PC-3 (cell line): ENCODE measurements around the gene PPARG. TPM values are rescaled to one million over a fixed set of nuclear protein-coding genes. Genes with fewer than 3 reads are reported as not detected.

Experiments used
- ATAC-seq: fragments of 200-7000 bp; cut with Tn5 transposase; 2 replicates; pipeline ENCODE4 v1.9.1; 2020; ENCODE audit warnings: mild to moderate bottlenecking, moderate library complexity
- BruUV-seq: library from RNA; stranded (reverse); fragments of 400-500 nt; replicated peaks from 2 replicates; lab custom pipeline; 2021; lab: Mats Ljungman, UMichigan
- CTCF ChIA-PET: fragments of 300-600 bp; sonication (Branson Sonifier 250); formaldehyde crosslinking; loops from one replicate; lab custom pipeline; 2022; ENCODE audit warnings: antibody characterized with exemption; lab: Charles Lee
- POLR2A ChIA-PET: fragments of 300-600 bp; sonication (Branson Sonifier 250); formaldehyde crosslinking; loops from one replicate; lab custom pipeline; 2022; ENCODE audit warnings: antibody characterized with exemption; ENCODE audit not compliant: unreplicated experiment; lab: Charles Lee
- DNase-seq: peaks from one replicate; pipeline ENCODE4 v3.0.0-alpha.2; 2015
- H2AFZ ChIP-seq: fragments of 300-600 bp; sonication (generic); 2 replicates; pipeline ENCODE4 v1.6.0; 2016; ENCODE audit warnings: antibody characterized with exemption, low read length
- H3F3A ChIP-seq: fragments of 300-600 bp; sonication (generic); one replicate; pipeline ENCODE4 v1.6.0; 2017; ENCODE audit warnings: antibody characterized with exemption, low read length, control low read depth, mild to moderate bottlenecking; ENCODE audit not compliant: unreplicated experiment
- H3K27ac ChIP-seq: fragments of 300-600 bp; sonication (generic); 2 replicates; pipeline ENCODE4 v1.5.1; 2016; ENCODE audit warnings: mild to moderate bottlenecking, low read length
- H3K27me3 ChIP-seq: fragments of 300-600 bp; sonication (generic); 2 replicates; pipeline ENCODE4 v1.6.1; 2016; ENCODE audit warnings: low read length, mixed read lengths
- H3K36me3 ChIP-seq: fragments of 300-600 bp; sonication (generic); 2 replicates; pipeline ENCODE4 v1.6.1; 2016; ENCODE audit warnings: low read depth, mixed run types, low read length, mixed read lengths
- H3K4me1 ChIP-seq: fragments of 300-600 bp; sonication (generic); 2 replicates; pipeline ENCODE4 v1.5.1; 2016; ENCODE audit warnings: low read length; ENCODE audit not compliant: insufficient read depth
- H3K4me2 ChIP-seq: fragments of 300-600 bp; sonication (generic); 2 replicates; pipeline ENCODE4 v1.6.0; 2016; ENCODE audit warnings: low read length
- H3K4me3 ChIP-seq: fragments of 300-600 bp; sonication (generic); 2 replicates; pipeline ENCODE4 v1.5.1; 2016; ENCODE audit warnings: mild to moderate bottlenecking, low read length, mixed read lengths
- H3K79me2 ChIP-seq: fragments of 300-600 bp; sonication (generic); 2 replicates; pipeline ENCODE4 v1.6.1; 2017; ENCODE audit warnings: low read length, mixed read lengths
- H3K9ac ChIP-seq: fragments of 300-600 bp; sonication (generic); 2 replicates; pipeline ENCODE4 v1.6.0; 2016; ENCODE audit warnings: mild to moderate bottlenecking, low read length
- H3K9me2 ChIP-seq: fragments of 300-600 bp; sonication (generic); replicated peaks from 2 replicates; pipeline ENCODE4 v1.6.1; 2016; ENCODE audit warnings: mixed run types, low read length, mixed read lengths
- H3K9me3 ChIP-seq: fragments of 300-600 bp; sonication (generic); 2 replicates; pipeline ENCODE4 v1.6.1; 2016; ENCODE audit warnings: low read length, mixed read lengths
- H4K20me1 ChIP-seq: fragments of 300-600 bp; sonication (generic); 2 replicates; pipeline ENCODE4 v1.6.1; 2016; ENCODE audit warnings: low read length, mixed read lengths
- EZH2 ChIP-seq: fragments of 300-600 bp; sonication (generic); IDR thresholded peaks from one replicate; pipeline ENCODE4 v1.6.1; 2017; ENCODE audit warnings: antibody characterized with exemption, mild to moderate bottlenecking, low read length; ENCODE audit not compliant: unreplicated experiment
- EZH2phosphoT487 ChIP-seq: fragments of 300-600 bp; sonication (generic); IDR thresholded peaks from 2 replicates; pipeline ENCODE4 v1.6.1; 2018; ENCODE audit warnings: mild to moderate bottlenecking, antibody characterized with exemption, low read length, borderline replicate concordance
- intact Hi-C: fragments of 100-400 bp; cut with micrococcal nuclease; formaldehyde crosslinking; loops from 2 replicates; pipeline ENCODE4 v1.9.0; 2023
- total RNA-seq: library from RNA; depleted of rRNA; stranded (reverse); fragments of >200 nt; gene quantifications from 2 replicates; pipeline ENCODE4 v1.2.3, GENCODE V29; 2014
- TF ChIP-seq, protein P1 (sequence below): fragments of 300-600 bp; sonication (generic); conservative IDR thresholded peaks from 2 replicates; pipeline ENCODE4 v1.5.1; 2017; ENCODE audit warnings: antibody characterized with exemption, low read depth, mild to moderate bottlenecking, low read length

The PPARG gene
- total RNA-seq, 1 experiment from 2014 or later, result 250 TPM

DNA sequence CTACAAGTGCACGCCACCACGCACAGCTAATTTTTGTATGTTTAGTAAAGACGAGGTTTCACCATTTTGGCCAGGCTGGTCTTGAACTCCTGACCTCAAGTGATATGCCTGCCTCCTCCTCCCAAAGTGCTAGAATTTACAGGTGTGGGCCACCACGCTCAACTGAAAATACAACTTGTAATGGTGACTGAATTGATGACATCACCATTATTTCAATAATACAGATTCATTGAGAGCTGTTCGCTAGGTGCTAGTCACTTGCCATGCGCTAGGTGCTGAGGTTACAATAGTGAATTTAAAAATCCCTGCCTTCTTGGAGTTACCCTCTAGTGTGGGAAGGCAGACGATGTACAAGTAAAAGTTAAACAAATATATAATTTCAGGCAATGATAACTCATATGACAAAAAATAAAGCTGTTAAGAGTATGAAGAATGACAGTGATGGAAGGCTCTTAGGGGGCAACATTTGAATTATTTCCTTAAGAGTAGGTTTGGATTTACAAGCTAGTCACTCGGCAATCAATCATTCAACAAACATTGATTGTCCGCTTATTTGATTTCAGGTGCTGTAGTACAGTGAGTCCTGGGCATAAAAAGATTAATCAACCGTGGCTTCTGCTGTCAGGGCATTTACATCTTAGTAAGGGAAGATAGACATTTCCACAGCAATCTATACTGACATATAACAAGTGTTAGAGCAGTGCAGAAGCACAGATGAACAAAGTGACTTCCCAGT is 9.1 kb upstream of the PPARG start:
- H3K4me2 ChIP-seq, result no peak overlapping the region
- no peak overlapping the region for H3K27ac ChIP-seq
- H4K20me1 ChIP-seq, result no peaks in the 10 kb centered on the region
- CTCF ChIA-PET, result no interaction called here
- no peak for DNase-seq
- H3K36me3 ChIP-seq, result no peaks in the 10 kb centered on the region
- no peaks in the 10 kb centered on the region for H3K9me2 ChIP-seq
- no peaks in the 10 kb centered on the region for H3K79me2 ChIP-seq
- H3K4me1 ChIP-seq, result no peaks in the 10 kb centered on the region
- H3K9me3 ChIP-seq, result no peaks in the 10 kb centered on the region
- ATAC-seq, result no peak
- no TSS peak for BruUV-seq
- H2AFZ ChIP-seq, result no peak overlapping the region
- POLR2A ChIA-PET, result no interaction called here
- intact Hi-C loops, result no loop called here
- no peak overlapping the region for H3K9ac ChIP-seq
- TF ChIP-seq, protein P1, sequence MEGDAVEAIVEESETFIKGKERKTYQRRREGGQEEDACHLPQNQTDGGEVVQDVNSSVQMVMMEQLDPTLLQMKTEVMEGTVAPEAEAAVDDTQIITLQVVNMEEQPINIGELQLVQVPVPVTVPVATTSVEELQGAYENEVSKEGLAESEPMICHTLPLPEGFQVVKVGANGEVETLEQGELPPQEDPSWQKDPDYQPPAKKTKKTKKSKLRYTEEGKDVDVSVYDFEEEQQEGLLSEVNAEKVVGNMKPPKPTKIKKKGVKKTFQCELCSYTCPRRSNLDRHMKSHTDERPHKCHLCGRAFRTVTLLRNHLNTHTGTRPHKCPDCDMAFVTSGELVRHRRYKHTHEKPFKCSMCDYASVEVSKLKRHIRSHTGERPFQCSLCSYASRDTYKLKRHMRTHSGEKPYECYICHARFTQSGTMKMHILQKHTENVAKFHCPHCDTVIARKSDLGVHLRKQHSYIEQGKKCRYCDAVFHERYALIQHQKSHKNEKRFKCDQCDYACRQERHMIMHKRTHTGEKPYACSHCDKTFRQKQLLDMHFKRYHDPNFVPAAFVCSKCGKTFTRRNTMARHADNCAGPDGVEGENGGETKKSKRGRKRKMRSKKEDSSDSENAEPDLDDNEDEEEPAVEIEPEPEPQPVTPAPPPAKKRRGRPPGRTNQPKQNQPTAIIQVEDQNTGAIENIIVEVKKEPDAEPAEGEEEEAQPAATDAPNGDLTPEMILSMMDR, result no peak
- TF ChIP-seq EZH2 (no peak), EZH2phosphoT487 (no peak)
- no peak overlapping the region for H3K4me3 ChIP-seq
- no peaks in the 10 kb centered on the region for H3K27me3 ChIP-seq
- no peaks in the 10 kb centered on the region for H3F3A ChIP-seq

- no peak overlapping the region for H3K27ac ChIP-seq
- BruUV-seq, result no TSS peak
Observed at GRCh38 chr3:12280357-12280806, 8.5 kb upstream of the PPARG start.

More at GRCh38 chr3:12280357-12280806, 8.5 kb upstream of the PPARG start:
- ChIA-PET CTCF (no interaction called here), POLR2A (no interaction called here)
- no peaks in the 10 kb centered on the region for H3K4me1 ChIP-seq
- H3K27me3 ChIP-seq, result no peaks in the 10 kb centered on the region
- no peak overlapping the region for H2AFZ ChIP-seq
- DNase-seq (no peak), ATAC-seq (no peak)
- H3K4me2 ChIP-seq, result no peak overlapping the region
- no peaks in the 10 kb centered on the region for H4K20me1 ChIP-seq
- H3K9ac ChIP-seq, result no peak overlapping the region
- H3K9me3 ChIP-seq, result no peaks in the 10 kb centered on the region
- intact Hi-C loops, result no loop called here
- no peaks in the 10 kb centered on the region for H3F3A ChIP-seq
- no peak overlapping the region for H3K4me3 ChIP-seq
- TF ChIP-seq EZH2 (no peak), EZH2phosphoT487 (no peak)
- TF ChIP-seq, protein P1, result no peak
- H3K79me2 ChIP-seq, result no peaks in the 10 kb centered on the region
- no peaks in the 10 kb centered on the region for H3K9me2 ChIP-seq
- no peaks in the 10 kb centered on the region for H3K36me3 ChIP-seq
